Stimulated activated naive CD8-positive, alpha-beta T cell treated with anti-CD3 and anti-CD28 coated beads, Interleukin-15, amount 100 ng/mL, for 72 hours (primary cell): ENCODE measurements around the gene DNAL1.

Source experiments
- ATAC-seq: fragments of 150-1000 bp; cut with Tn5 transposase; 2 replicates; pipeline ENCODE4 v1.10.0; 2021; ENCODE audit warnings: mild to moderate bottlenecking, moderate library complexity
- DNase-seq, 2 donors: peaks; one replicate each; pipeline ENCODE4 v3.0.0; 2021 to 2022
- H3K27ac Mint-ChIP-seq, 2 donors: one replicate each; pipeline ENCODE4 v1.8.0; 2022; ENCODE audit warnings: mild to moderate bottlenecking in 2 of 2, mixed read lengths in 2 of 2, moderate library complexity in 2 of 2
- H3K27me3 Mint-ChIP-seq: one replicate; pipeline ENCODE4 v1.8.0; 2022; ENCODE audit warnings: mixed read lengths
- H3K4me1 Mint-ChIP-seq: one replicate; pipeline ENCODE4 v1.8.0; 2022; ENCODE audit warnings: mild to moderate bottlenecking, mixed read lengths
- H3K4me3 Mint-ChIP-seq, 2 donors: one replicate each; pipeline ENCODE4 v1.8.0; 2022; ENCODE audit warnings: mild to moderate bottlenecking in 2 of 2, mixed read lengths in 2 of 2, moderate library complexity in 1 of 2
- H3K9me3 Mint-ChIP-seq, 2 donors: one replicate each; pipeline ENCODE4 v1.8.0; 2022; ENCODE audit warnings: mixed read lengths in 2 of 2

Gene DNAL1

GRCh38 chr14:73749706-73750530 lies 105.1 kb downstream of the DNAL1 start:
- H3K9me3 Mint-ChIP-seq = no peaks in the 10 kb centered on the region
- H3K4me3 Mint-ChIP-seq = peak overlapping the region; percentile 8 to 53
- DNase-seq (no peak), ATAC-seq (no peak)
- H3K4me1 Mint-ChIP-seq = peaks cover 100% of the 10 kb centered on the region
- peak overlapping the region in 1 of 2 donors; percentile 55 for H3K27ac Mint-ChIP-seq
- H3K27me3 Mint-ChIP-seq = no peaks in the 10 kb centered on the region

- no peaks in the 10 kb centered on the region for H3K27me3 Mint-ChIP-seq
- ATAC-seq (no peak), DNase-seq (no peak)
- peaks cover 100% of the 10 kb centered on the region for H3K4me1 Mint-ChIP-seq
- H3K4me3 Mint-ChIP-seq = peak overlapping the region in 1 of 2 donors; percentile 8
- H3K27ac Mint-ChIP-seq = no peak overlapping the region
- H3K9me3 Mint-ChIP-seq = no peaks in the 10 kb centered on the region
Measured at GRCh38 chr14:73750531-73750901, 105.7 kb downstream of the DNAL1 start.

GRCh38 chr14:73751157-73751691 lies 106.4 kb downstream of the DNAL1 start:
- H3K27ac Mint-ChIP-seq = no peak overlapping the region
- no peaks in the 10 kb centered on the region for H3K27me3 Mint-ChIP-seq
- ATAC-seq (no peak), DNase-seq (no peak)
- peaks cover 100% of the 10 kb centered on the region for H3K4me1 Mint-ChIP-seq
- peak overlapping the region; percentile 26 to 93 for H3K4me3 Mint-ChIP-seq
- no peaks in the 10 kb centered on the region for H3K9me3 Mint-ChIP-seq

GRCh38 chr14:73752297-73752992 lies 107.7 kb downstream of the DNAL1 start:
- no peaks in the 10 kb centered on the region for H3K27me3 Mint-ChIP-seq
- ATAC-seq = no peak
- DNase-seq = no peak

More at GRCh38 chr14:73752297-73752992, 107.7 kb downstream of the DNAL1 start:
- Mint-ChIP-seq H3K4me1 (peaks cover 100% of the 10 kb centered on the region), H3K27ac (peak overlapping the region; percentile 55 to 68), H3K4me3 (peak overlapping the region; percentile 93 to 96), H3K9me3 (no peaks in the 10 kb centered on the region)
